Mucosa of gallbladder (tissue), 1 donor: ENCODE measurements around the gene ELP6. TPM values are rescaled to one million over a fixed set of nuclear protein-coding genes. Genes with fewer than 3 reads are reported as not detected.
A peak's percentile ranks its signal among the peaks of the same experiment; 100 is the strongest.

Experiments used
- DNase-seq: peaks from one replicate; pipeline ENCODE4 v3.0.0-alpha.2; 2020; ENCODE audit warnings: low spot score
- total RNA-seq: library from RNA; stranded (reverse); gene quantifications from one replicate; pipeline ENCODE4 v1.2.1, GENCODE V29; 2021
- donor health status: DM: no; HTN: no; CAD: no.

The ELP6 gene
- total RNA-seq: 23.8 TPM

- DNase-seq: peak; percentile 96
These were observed at the start of gene ELP6 for GRCh38 chr3:47513125-47513929. Gene ELP6 (minus strand): TSS chr3:47513712. CDS start chr3:47513590, 122 bp downstream.

- DNase-seq: no peak
These were observed 42.8 kb upstream of the ELP6 start for GRCh38 chr3:47556351-47556750.

GRCh38 chr3:47554335-47554734 is 40.8 kb upstream of the ELP6 start:
- no peak for DNase-seq

- no peak for DNase-seq
These were observed 39.9 kb upstream of the ELP6 start for GRCh38 chr3:47553407-47553806.

- no peak for DNase-seq
These were observed 29.1 kb upstream of the ELP6 start for GRCh38 chr3:47542471-47543173.

GRCh38 chr3:47541583-47542108 is 28.1 kb upstream of the ELP6 start:
- DNase-seq: no peak

GRCh38 chr3:47540281-47540680 is 26.8 kb upstream of the ELP6 start:
- DNase-seq: no peak

GRCh38 chr3:47536967-47537366 is 23.5 kb upstream of the ELP6 start:
- DNase-seq: no peak

- DNase-seq: no peak
These were observed 22.8 kb upstream of the ELP6 start for GRCh38 chr3:47536221-47536891.

- no peak for DNase-seq
These were observed 20.5 kb upstream of the ELP6 start for GRCh38 chr3:47533996-47534454.

- no peak for DNase-seq
These were observed 20.0 kb upstream of the ELP6 start for GRCh38 chr3:47533481-47533880.

GRCh38 chr3:47527952-47528725 is 14.6 kb upstream of the ELP6 start:
- no peak for DNase-seq

- DNase-seq: no peak
These were observed 12.1 kb upstream of the ELP6 start for GRCh38 chr3:47525617-47526016.

GRCh38 chr3:47523310-47524073 is 10.0 kb upstream of the ELP6 start:
- no peak for DNase-seq

GRCh38 chr3:47522082-47522987 is 8.8 kb upstream of the ELP6 start:
- peak; percentile 86 for DNase-seq

- no peak for DNase-seq
These were observed 7.2 kb upstream of the ELP6 start for GRCh38 chr3:47520756-47521155.

- DNase-seq: no peak
These were observed 4.4 kb upstream of the ELP6 start for GRCh38 chr3:47517937-47518336.

GRCh38 chr3:47515864-47516319 is 2.4 kb upstream of the ELP6 start:
- no peak for DNase-seq

GRCh38 chr3:47515100-47515499 is 1.6 kb upstream of the ELP6 start:
- DNase-seq: no peak
